ENCODE data around the gene QDPR.

QDPR gene

DNA sequence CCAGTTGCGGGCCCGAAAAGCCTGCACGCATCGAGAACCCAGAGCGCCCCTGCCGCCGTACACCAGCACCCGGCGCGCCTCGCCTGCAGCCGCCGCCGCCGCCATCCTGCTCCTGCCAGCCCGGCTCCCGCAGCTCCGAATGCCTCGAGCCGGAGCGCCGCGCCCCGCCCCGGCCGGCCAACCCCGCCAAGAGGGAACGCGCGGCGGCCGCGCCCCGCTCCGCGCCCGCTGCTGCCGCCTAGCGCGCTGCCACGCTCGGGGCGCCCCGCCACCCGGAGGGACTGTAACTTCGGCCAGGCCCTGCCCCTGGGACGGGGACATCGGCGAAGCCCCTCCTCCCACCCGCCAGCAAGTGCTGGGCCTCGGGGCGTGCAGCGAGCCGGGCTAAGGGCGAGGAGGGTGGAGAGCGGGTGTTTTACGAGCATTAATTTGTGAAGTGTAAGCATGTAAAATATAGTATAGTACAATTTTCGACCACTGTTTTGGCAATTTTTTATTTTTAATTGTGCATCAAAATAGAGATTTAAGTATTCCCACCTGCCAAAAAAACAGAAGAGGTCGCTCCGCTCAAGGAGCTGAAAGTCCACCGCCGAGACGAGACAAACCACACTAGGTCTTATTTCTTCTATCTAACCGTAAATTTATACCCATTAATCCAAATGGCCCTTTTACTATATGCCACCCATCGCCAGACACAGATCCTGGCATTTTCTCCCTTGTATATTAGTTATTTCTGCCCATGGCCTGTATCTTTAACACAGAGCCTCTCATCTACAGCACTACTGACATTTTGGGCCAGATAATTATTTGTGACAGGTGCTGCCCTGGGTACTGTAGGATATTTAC lies at the start of gene QDPR:
Gene QDPR (minus strand): TSS at position 141 of the 846 bp plus-strand sequence. CDS start 36 bp downstream, at position 105.
- TF ChIP-seq, protein P1, sequence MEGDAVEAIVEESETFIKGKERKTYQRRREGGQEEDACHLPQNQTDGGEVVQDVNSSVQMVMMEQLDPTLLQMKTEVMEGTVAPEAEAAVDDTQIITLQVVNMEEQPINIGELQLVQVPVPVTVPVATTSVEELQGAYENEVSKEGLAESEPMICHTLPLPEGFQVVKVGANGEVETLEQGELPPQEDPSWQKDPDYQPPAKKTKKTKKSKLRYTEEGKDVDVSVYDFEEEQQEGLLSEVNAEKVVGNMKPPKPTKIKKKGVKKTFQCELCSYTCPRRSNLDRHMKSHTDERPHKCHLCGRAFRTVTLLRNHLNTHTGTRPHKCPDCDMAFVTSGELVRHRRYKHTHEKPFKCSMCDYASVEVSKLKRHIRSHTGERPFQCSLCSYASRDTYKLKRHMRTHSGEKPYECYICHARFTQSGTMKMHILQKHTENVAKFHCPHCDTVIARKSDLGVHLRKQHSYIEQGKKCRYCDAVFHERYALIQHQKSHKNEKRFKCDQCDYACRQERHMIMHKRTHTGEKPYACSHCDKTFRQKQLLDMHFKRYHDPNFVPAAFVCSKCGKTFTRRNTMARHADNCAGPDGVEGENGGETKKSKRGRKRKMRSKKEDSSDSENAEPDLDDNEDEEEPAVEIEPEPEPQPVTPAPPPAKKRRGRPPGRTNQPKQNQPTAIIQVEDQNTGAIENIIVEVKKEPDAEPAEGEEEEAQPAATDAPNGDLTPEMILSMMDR (IDR thresholded peaks at IDR 0.05; ENCODE audit: insufficient read depth, low read length, poor library complexity, severe bottlenecking), result peak; percentile 24
- Histone ChIP-seq H3K4me3 (replicated peaks; ENCODE audit: low read depth, low read length) (peak within 1 kb of the TSS; percentile 68), H3K27me3 (replicated peaks; ENCODE audit: control insufficient read depth, insufficient read depth, low read length) (no peaks in the 10 kb centered on the region), H3K36me3 (ENCODE audit: control insufficient read depth, insufficient read depth, low read length) (no peaks in the 10 kb centered on the region; the same call in 1 of the 2 replicates)
- peak; percentile 88 for DNase-seq (ENCODE audit: extremely low read depth, insufficient read length)

DNA sequence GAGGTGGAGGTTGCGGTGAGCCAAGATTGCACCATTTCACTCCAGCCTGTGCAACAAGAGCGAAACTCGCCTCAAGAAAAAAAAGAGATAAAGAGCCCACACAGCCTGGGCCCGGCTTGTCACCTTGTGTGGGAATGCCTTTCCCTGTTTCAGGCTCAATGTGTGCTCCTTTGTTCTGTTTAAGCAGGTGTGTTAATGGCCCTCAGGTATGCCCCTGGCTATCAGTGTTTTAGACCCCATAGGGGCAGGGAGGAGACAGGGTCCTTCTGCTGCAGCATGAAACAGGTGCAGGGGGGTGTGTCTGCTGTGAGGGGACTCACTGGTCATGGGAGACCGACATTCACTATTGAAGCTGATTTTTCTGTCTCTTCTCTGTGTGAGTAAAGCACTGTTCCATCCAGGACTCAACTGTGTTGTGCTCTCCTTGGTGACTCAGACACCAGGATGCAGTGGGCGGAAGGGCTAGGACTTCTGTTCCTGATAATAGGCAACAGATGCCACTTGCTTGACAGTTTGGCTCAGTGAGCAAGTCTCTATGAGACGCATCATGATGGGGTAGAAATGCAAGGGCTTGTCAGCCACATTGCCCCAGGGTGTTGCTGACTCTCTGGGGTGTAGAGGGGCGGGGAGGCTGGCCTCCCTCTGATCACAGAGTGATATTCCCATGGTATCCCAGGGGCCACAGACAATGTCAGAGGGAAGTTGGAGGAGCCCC lies 49.5 kb upstream of the QDPR start:
- no peak overlapping the region for H3K4me3 ChIP-seq (replicated peaks; ENCODE audit: low read depth, low read length)
- TF ChIP-seq, protein P1 (IDR thresholded peaks at IDR 0.05; ENCODE audit: insufficient read depth, low read length, poor library complexity, severe bottlenecking), result no peak
- no peaks in the 10 kb centered on the region for H3K36me3 ChIP-seq (ENCODE audit: control insufficient read depth, insufficient read depth, low read length)
- H3K27me3 ChIP-seq (replicated peaks; ENCODE audit: control insufficient read depth, insufficient read depth, low read length), result no peaks in the 10 kb centered on the region
- DNase-seq (ENCODE audit: extremely low read depth, insufficient read length), result no peak

DNA sequence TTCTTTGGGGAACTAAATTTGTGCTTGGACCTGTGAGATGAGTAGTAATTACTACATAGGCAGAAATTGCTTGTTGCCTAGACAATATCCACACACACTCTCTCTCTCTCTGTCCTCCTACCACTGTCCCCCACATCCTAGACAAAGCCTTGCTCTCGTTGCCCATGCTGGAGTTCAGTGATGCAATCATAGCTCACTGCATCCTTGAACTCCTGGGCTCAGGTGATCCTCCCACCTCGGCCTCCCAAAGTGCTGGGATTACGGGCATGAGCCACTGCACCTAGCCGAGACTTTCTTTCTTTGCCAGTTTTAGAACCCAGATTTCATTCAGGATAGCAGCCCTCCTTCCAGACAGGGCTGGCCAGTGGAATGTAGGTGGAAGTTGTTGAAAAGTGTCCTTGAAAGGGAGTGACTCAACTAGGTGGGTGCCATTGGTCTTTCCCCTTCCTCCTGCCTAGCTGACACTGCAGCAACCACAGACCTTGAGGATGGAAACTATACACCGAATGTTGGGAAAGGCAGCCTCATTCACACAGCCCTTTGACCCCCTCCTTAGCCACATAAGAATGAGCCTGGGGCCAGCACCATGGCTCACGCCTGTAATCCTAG lies 48.3 kb upstream of the QDPR start:
- H3K36me3 ChIP-seq (ENCODE audit: control insufficient read depth, insufficient read depth, low read length), result no peaks in the 10 kb centered on the region
- TF ChIP-seq, protein P1 (IDR thresholded peaks at IDR 0.05; ENCODE audit: insufficient read depth, low read length, poor library complexity, severe bottlenecking), result no peak
- no peak for DNase-seq (ENCODE audit: extremely low read depth, insufficient read length)
- H3K4me3 ChIP-seq (replicated peaks; ENCODE audit: low read depth, low read length), result no peak overlapping the region
- H3K27me3 ChIP-seq (replicated peaks; ENCODE audit: control insufficient read depth, insufficient read depth, low read length), result no peaks in the 10 kb centered on the region

DNA sequence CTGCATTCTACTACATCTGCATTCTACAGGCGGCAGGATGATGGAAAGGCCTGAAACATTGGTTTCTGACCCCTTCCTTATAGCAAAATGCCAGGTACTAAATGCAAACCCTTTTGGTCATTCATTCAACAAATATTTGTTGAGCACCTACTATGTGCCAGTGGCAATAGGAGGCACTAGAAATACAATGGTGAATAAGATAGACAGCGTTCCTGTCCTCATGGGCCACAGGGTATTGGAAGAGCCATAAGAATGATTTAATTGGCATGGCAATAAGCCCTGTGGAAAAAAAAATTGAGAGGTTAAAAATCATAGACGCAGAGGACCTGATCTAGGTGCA lies 47.8 kb upstream of the QDPR start:
- DNase-seq (ENCODE audit: extremely low read depth, insufficient read length), result no peak
- no peaks in the 10 kb centered on the region for H3K36me3 ChIP-seq (ENCODE audit: control insufficient read depth, insufficient read depth, low read length)
- TF ChIP-seq, protein P1 (IDR thresholded peaks at IDR 0.05; ENCODE audit: insufficient read depth, low read length, poor library complexity, severe bottlenecking), result no peak
- H3K4me3 ChIP-seq (replicated peaks; ENCODE audit: low read depth, low read length), result no peak overlapping the region
- H3K27me3 ChIP-seq (replicated peaks; ENCODE audit: control insufficient read depth, insufficient read depth, low read length), result no peaks in the 10 kb centered on the region

DNA sequence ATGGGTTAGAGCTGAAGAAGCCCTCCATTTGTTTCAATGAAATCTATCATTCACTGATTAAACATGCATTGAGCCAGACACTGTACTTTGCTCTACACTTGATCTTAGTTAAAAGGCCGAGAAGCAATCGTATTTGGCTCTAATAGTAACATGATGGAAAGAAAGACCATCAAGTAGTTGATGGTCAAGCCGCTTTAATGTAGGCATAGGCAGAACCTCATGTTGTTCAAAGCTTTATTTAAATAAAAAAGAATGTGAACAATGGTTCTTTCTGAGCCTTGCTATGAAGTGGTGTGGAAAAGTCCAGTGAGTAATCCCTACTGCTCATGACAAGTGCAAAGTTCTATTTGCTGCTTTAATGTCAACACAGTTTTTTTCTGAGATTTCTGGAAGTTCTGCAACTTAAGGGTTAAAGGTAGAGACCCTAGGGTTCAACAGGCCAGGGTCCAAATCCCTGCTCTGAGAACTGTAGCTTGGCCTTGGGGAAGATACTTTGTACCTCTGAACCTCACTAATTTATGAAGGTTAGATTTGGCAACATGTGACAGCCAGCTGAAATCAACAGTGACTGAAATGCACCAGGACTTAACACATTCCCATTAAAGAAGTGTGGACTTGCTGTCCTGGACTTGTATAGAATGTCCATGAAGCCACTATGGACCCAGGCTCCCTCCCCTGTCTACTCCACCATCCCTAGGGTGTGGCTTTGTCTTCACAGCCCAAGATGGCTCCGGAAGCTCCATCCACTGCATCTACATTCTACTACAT lies 47.2 kb upstream of the QDPR start:
- DNase-seq (ENCODE audit: extremely low read depth, insufficient read length), result no peak
- H3K36me3 ChIP-seq (ENCODE audit: control insufficient read depth, insufficient read depth, low read length), result no peaks in the 10 kb centered on the region
- no peak overlapping the region for H3K4me3 ChIP-seq (replicated peaks; ENCODE audit: low read depth, low read length)
- H3K27me3 ChIP-seq (replicated peaks; ENCODE audit: control insufficient read depth, insufficient read depth, low read length), result no peaks in the 10 kb centered on the region
- TF ChIP-seq, protein P1 (IDR thresholded peaks at IDR 0.05; ENCODE audit: insufficient read depth, low read length, poor library complexity, severe bottlenecking), result no peak

All from GM06990 (cell line).